ENCODE results near the gene MYO1D. TPM values are rescaled to one million over a fixed set of nuclear protein-coding genes. Genes with fewer than 3 reads are reported as not detected.
A peak's percentile ranks its signal among the peaks of the same experiment; 100 is the strongest.

MYO1D gene
- total RNA-seq, 1 experiment from 2014 or later, result 23.5 TPM

DNA sequence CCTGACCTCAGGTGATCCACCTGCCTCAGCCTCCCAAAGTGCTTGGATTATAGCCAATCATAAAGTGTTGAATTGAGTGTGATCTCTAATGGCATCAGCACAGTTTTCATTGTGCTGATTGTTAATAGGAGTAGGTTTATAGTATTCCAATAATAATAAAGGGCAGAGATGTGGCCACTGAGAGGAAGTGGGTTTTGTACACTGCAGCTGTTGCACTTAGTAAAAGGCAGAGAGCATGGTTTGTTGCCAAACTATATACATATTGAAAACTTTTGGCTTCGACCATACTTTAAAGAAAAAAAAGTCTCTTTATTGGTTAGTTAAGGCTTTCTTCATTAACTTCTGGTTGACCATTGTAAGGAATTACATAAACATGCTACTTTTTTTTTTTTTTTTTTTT is 204.2 kb downstream of the MYO1D start:
- ATAC-seq (no peak), DNase-seq (no peak)
- no peaks in the 10 kb centered on the region for H3K36me3 ChIP-seq (ENCODE audit: low read depth, low read length)
- POLR2A ChIA-PET (ENCODE audit: unreplicated experiment), result no interaction called here
- H3K9me3 ChIP-seq (ENCODE audit: low read length), result no peaks in the 10 kb centered on the region
- BruUV-seq (replicated peaks), result no TSS peak
- no peaks in the 10 kb centered on the region for H3F3A ChIP-seq (ENCODE audit: low read length, unreplicated experiment)
- no peaks in the 10 kb centered on the region for H3K79me2 ChIP-seq (ENCODE audit: low read length)
- no peak overlapping the region for H3K4me2 ChIP-seq (ENCODE audit: low read length)
- H3K4me3 ChIP-seq (ENCODE audit: low read length), result no peak overlapping the region
- no peaks in the 10 kb centered on the region for H3K4me1 ChIP-seq (ENCODE audit: insufficient read depth, low read length)
- intact Hi-C loops (cut with micrococcal nuclease), result no loop called here
- CTCF ChIA-PET, result no interaction called here
- H3K9ac ChIP-seq (ENCODE audit: low read length), result no peak overlapping the region
- H2AFZ ChIP-seq (ENCODE audit: low read length), result no peak overlapping the region
- TF ChIP-seq EZH2phosphoT487 (IDR thresholded peaks at IDR 0.05; ENCODE audit: borderline replicate concordance, low read length) (no peak), EZH2 (IDR thresholded peaks at IDR 0.05; ENCODE audit: low read length, unreplicated experiment) (no peak)
- TF ChIP-seq, protein P1, sequence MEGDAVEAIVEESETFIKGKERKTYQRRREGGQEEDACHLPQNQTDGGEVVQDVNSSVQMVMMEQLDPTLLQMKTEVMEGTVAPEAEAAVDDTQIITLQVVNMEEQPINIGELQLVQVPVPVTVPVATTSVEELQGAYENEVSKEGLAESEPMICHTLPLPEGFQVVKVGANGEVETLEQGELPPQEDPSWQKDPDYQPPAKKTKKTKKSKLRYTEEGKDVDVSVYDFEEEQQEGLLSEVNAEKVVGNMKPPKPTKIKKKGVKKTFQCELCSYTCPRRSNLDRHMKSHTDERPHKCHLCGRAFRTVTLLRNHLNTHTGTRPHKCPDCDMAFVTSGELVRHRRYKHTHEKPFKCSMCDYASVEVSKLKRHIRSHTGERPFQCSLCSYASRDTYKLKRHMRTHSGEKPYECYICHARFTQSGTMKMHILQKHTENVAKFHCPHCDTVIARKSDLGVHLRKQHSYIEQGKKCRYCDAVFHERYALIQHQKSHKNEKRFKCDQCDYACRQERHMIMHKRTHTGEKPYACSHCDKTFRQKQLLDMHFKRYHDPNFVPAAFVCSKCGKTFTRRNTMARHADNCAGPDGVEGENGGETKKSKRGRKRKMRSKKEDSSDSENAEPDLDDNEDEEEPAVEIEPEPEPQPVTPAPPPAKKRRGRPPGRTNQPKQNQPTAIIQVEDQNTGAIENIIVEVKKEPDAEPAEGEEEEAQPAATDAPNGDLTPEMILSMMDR (conservative IDR thresholded peaks at IDR 0.05; ENCODE audit: low read depth, low read length), result no peak
- no peak overlapping the region for H3K27ac ChIP-seq (ENCODE audit: low read length)
- H4K20me1 ChIP-seq (ENCODE audit: low read length), result no peaks in the 10 kb centered on the region
- no peaks in the 10 kb centered on the region for H3K27me3 ChIP-seq (ENCODE audit: low read length)
- H3K9me2 ChIP-seq (replicated peaks; ENCODE audit: low read length), result no peaks in the 10 kb centered on the region

DNA sequence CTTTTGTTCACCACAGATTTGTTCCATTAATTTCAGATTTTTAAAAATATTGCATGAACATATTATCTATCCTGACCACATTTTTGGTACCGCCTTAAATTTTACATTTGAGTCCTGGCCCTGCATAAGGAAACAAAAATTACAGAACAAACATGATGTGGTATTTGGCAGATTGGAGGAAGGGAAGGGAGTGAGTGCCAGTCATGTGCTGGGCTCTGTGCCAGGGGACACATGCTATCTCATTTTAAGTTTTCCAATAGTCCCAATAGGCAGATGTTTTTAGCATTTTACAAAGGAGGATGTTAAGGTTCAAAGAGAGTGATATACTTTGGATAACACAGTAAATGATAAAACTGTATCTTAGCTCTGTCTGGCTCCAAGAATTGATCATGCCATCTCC is 205.0 kb downstream of the MYO1D start:
- ATAC-seq (no peak), DNase-seq (peak; percentile 9)
- no peaks in the 10 kb centered on the region for H3K4me1 ChIP-seq (ENCODE audit: insufficient read depth, low read length)
- no peaks in the 10 kb centered on the region for H3F3A ChIP-seq (ENCODE audit: low read length, unreplicated experiment)
- H3K79me2 ChIP-seq (ENCODE audit: low read length), result no peaks in the 10 kb centered on the region
- ChIA-PET CTCF (no interaction called here), POLR2A (ENCODE audit: unreplicated experiment) (no interaction called here)
- no peaks in the 10 kb centered on the region for H3K36me3 ChIP-seq (ENCODE audit: low read depth, low read length)
- no peak overlapping the region for H3K9ac ChIP-seq (ENCODE audit: low read length)
- H3K27ac ChIP-seq (ENCODE audit: low read length), result no peak overlapping the region
- H3K9me3 ChIP-seq (ENCODE audit: low read length), result no peaks in the 10 kb centered on the region
- intact Hi-C loops (cut with micrococcal nuclease), result no loop called here
- no peaks in the 10 kb centered on the region for H3K9me2 ChIP-seq (replicated peaks; ENCODE audit: low read length)
- no TSS peak for BruUV-seq (replicated peaks)
- H3K4me3 ChIP-seq (ENCODE audit: low read length), result no peak overlapping the region
- no peaks in the 10 kb centered on the region for H3K27me3 ChIP-seq (ENCODE audit: low read length)
- H4K20me1 ChIP-seq (ENCODE audit: low read length), result no peaks in the 10 kb centered on the region
- TF ChIP-seq, protein P1 (conservative IDR thresholded peaks at IDR 0.05; ENCODE audit: low read depth, low read length), result no peak
- TF ChIP-seq EZH2 (IDR thresholded peaks at IDR 0.05; ENCODE audit: low read length, unreplicated experiment) (no peak), EZH2phosphoT487 (IDR thresholded peaks at IDR 0.05; ENCODE audit: borderline replicate concordance, low read length) (no peak)
- no peak overlapping the region for H3K4me2 ChIP-seq (ENCODE audit: low read length)
- H2AFZ ChIP-seq (ENCODE audit: low read length), result no peak overlapping the region

DNA sequence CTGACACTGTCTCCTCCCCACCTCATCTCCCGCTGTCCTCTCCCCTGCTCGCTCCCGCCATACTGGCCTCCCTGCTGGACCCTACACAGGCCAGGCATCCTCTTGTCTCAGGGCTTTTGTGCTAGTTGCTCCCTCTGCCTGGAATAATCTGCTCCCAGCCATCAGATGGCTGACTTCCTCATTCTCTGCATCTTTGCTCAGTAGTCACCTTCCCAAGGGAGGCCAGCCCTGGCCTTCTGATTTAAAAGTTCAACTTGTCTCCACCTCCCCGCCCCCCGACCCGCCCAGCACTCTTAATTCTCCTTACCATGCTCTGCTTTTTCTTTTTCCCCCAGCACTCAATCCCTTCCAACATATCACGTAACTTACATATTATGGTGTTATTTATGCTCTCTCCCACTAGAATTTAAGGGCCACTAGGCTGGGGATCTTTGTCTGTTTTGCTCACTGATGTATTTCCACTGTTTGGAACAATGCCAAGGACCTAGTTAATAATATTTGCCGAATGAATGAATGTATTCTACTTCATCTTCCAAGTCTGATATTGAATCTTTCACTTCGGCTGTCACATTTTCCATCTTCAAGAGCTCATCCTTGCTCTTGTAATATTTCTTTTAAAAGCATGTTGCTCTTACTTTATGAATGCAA is 211.9 kb downstream of the MYO1D start:
- no peak overlapping the region for H3K4me2 ChIP-seq (ENCODE audit: low read length)
- H3K4me3 ChIP-seq (ENCODE audit: low read length), result no peak overlapping the region
- H3F3A ChIP-seq (ENCODE audit: low read length, unreplicated experiment), result no peaks in the 10 kb centered on the region
- CTCF ChIA-PET, result no interaction called here
- POLR2A ChIA-PET (ENCODE audit: unreplicated experiment), result no interaction called here
- TF ChIP-seq, protein P1 (conservative IDR thresholded peaks at IDR 0.05; ENCODE audit: low read depth, low read length), result no peak
- TF ChIP-seq EZH2 (IDR thresholded peaks at IDR 0.05; ENCODE audit: low read length, unreplicated experiment) (no peak), EZH2phosphoT487 (IDR thresholded peaks at IDR 0.05; ENCODE audit: borderline replicate concordance, low read length) (no peak)
- intact Hi-C loops (cut with micrococcal nuclease), result no loop called here
- H3K27me3 ChIP-seq (ENCODE audit: low read length), result no peaks in the 10 kb centered on the region
- ATAC-seq (no peak), DNase-seq (no peak)
- H3K9me3 ChIP-seq (ENCODE audit: low read length), result no peaks in the 10 kb centered on the region
- H2AFZ ChIP-seq (ENCODE audit: low read length), result no peak overlapping the region
- H3K9ac ChIP-seq (ENCODE audit: low read length), result no peak overlapping the region
- no TSS peak for BruUV-seq (replicated peaks)
- no peaks in the 10 kb centered on the region for H4K20me1 ChIP-seq (ENCODE audit: low read length)
- H3K27ac ChIP-seq (ENCODE audit: low read length), result no peak overlapping the region
- H3K36me3 ChIP-seq (ENCODE audit: low read depth, low read length), result no peaks in the 10 kb centered on the region
- no peaks in the 10 kb centered on the region for H3K9me2 ChIP-seq (replicated peaks; ENCODE audit: low read length)
- H3K4me1 ChIP-seq (ENCODE audit: insufficient read depth, low read length), result no peaks in the 10 kb centered on the region
- no peaks in the 10 kb centered on the region for H3K79me2 ChIP-seq (ENCODE audit: low read length)
